HEK293 (cell line): Measurements from ENCODE around the gene DLGAP4.

Experiments
- BCL11B ChIP-seq: fragments of 450-650 bp; formaldehyde crosslinking; IDR thresholded peaks from 2 replicates; pipeline ENCODE4 v1.5.1; 2016; ENCODE audit warnings: low read depth, missing biosample characterization, missing genetic modification characterization
- ZNF274 ChIP-seq, 2 experiments: fragments of 200-500 bp in 1 of 2; fragments of 450-650 bp in 1 of 2; sonication (Bioruptor generic) in 1 of 2; formaldehyde crosslinking in 1 of 2; IDR thresholded peaks; 2 replicates each; pipeline versions ENCODE4 v1.5.1 to v1.6.1; 2014 to 2016; ENCODE audit warnings: borderline replicate concordance in 1 of 2, inconsistent platforms in 1 of 2, low read length in 1 of 2, missing biosample characterization in 1 of 2, missing genetic modification characterization in 1 of 2
- TF ChIP-seq, protein P1 (sequence below): fragments of 450-650 bp; formaldehyde crosslinking; IDR thresholded peaks from 2 replicates; pipeline ENCODE4 v1.5.1; 2016; ENCODE audit warnings: missing biosample characterization, missing genetic modification characterization
- TF ChIP-seq, protein P2 (sequence below): fragments of 450-650 bp; formaldehyde crosslinking; IDR thresholded peaks from 2 replicates; pipeline ENCODE4 v1.5.1; 2017; ENCODE audit warnings: missing biosample characterization, missing genetic modification characterization

DNA sequence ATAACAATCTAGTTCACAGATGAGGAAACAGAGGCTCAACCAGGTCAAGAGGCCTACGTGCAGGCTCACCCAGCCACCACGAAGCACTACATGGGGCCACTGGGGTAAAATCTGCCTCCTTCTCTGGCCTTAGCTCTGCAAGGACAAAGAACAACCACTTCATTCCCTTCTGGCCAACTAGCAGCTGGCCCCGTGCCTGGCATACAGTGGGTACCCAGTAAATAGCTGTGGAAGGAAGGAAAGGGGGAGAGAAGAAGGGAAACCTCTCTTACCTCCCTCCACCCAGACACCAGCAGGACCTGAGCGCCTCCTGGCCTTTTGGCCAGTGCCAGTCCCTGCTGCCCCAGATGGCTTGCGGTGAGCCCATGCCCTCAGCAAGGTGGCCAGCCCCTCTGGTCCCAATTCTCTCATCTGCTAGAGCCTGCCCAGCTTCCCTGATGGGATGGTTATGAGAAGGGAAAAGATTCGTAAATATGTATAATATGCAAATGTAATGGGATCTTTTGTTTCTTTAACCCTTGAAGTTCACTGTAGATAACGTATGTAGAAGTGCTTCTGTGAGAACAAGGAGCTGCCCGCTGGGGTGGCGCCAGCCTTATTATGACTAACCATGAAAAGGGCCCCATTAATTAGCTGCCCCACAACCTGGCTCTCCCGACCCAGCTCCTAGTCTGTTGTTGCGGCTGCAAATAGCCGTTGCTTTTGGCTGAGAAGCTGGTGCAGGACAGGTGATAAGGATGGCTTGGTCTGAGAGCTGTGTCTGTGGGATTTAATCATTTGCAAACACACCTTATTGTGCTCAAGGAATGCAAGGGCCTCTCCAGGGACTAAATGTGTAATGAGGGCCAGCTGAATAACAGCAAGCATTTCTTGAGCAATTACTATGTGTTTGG lies 62.0 kb downstream of the DLGAP4 start:
- TF ChIP-seq ZNF274 (IDR thresholded peaks at IDR 0.05; ENCODE audit: low read length), result no peak
- no peak for TF ChIP-seq ZNF274 (tag by site-specific recombination; IDR thresholded peaks at IDR 0.05; ENCODE audit: borderline replicate concordance)
- TF ChIP-seq, protein P1, sequence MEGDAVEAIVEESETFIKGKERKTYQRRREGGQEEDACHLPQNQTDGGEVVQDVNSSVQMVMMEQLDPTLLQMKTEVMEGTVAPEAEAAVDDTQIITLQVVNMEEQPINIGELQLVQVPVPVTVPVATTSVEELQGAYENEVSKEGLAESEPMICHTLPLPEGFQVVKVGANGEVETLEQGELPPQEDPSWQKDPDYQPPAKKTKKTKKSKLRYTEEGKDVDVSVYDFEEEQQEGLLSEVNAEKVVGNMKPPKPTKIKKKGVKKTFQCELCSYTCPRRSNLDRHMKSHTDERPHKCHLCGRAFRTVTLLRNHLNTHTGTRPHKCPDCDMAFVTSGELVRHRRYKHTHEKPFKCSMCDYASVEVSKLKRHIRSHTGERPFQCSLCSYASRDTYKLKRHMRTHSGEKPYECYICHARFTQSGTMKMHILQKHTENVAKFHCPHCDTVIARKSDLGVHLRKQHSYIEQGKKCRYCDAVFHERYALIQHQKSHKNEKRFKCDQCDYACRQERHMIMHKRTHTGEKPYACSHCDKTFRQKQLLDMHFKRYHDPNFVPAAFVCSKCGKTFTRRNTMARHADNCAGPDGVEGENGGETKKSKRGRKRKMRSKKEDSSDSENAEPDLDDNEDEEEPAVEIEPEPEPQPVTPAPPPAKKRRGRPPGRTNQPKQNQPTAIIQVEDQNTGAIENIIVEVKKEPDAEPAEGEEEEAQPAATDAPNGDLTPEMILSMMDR (tag by site-specific recombination), result no peak
- TF ChIP-seq, protein P2, sequence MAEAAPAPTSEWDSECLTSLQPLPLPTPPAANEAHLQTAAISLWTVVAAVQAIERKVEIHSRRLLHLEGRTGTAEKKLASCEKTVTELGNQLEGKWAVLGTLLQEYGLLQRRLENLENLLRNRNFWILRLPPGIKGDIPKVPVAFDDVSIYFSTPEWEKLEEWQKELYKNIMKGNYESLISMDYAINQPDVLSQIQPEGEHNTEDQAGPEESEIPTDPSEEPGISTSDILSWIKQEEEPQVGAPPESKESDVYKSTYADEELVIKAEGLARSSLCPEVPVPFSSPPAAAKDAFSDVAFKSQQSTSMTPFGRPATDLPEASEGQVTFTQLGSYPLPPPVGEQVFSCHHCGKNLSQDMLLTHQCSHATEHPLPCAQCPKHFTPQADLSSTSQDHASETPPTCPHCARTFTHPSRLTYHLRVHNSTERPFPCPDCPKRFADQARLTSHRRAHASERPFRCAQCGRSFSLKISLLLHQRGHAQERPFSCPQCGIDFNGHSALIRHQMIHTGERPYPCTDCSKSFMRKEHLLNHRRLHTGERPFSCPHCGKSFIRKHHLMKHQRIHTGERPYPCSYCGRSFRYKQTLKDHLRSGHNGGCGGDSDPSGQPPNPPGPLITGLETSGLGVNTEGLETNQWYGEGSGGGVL (tag by site-specific recombination), result no peak
- no peak for TF ChIP-seq BCL11B (tag by site-specific recombination)
